A549 (cell line): ENCODE results near the gene ZNF697.

Experiments
- CBX2 ChIP-seq: fragments of 200-600 bp; sonication (generic); IDR thresholded peaks from 2 replicates; pipeline ENCODE4 v1.6.1; 2016; ENCODE audit warnings: low read depth, mild to moderate bottlenecking, borderline replicate concordance
- CHD2 ChIP-seq: fragments of 150-350 bp; IDR thresholded peaks from 2 replicates; pipeline ENCODE4 v1.6.1; 2014; ENCODE audit warnings: low read length; ENCODE audit not compliant: partially characterized antibody
- ELK1 ChIP-seq: fragments of 150-350 bp; IDR thresholded peaks from 2 replicates; pipeline ENCODE4 v1.6.1; 2014; ENCODE audit warnings: low read depth, mild to moderate bottlenecking, low read length
- EP300 ChIP-seq, 2 experiments: fragments of >200 bp; sonication (Bioruptor Twin); formaldehyde crosslinking; IDR thresholded peaks; 2 replicates in 1 of 2; 3 replicates in 1 of 2; pipeline ENCODE4 v1.6.1; 2016 to 2017
- JUN ChIP-seq, 2 experiments: fragments of >200 bp; sonication (Bioruptor Twin); formaldehyde crosslinking; IDR thresholded peaks; 2 replicates in 1 of 2; 3 replicates in 1 of 2; pipeline ENCODE4 v1.6.1; 2016 to 2017
- JUNB ChIP-seq: fragments of >200 bp; sonication (Bioruptor Twin); formaldehyde crosslinking; IDR thresholded peaks from 2 replicates; pipeline ENCODE4 v1.6.1; 2016
- NR3C1 ChIP-seq: fragments of >200 bp; sonication (Bioruptor Twin); formaldehyde crosslinking; IDR thresholded peaks from 3 replicates; pipeline ENCODE4 v1.6.1; 2017
- POLR2A ChIP-seq: IDR thresholded peaks from 2 replicates; pipeline ENCODE4 v1.6.1; 2012; ENCODE audit warnings: mild to moderate bottlenecking, low read length
- REST ChIP-seq: fragments of 200-600 bp; sonication (generic); IDR thresholded peaks from 2 replicates; pipeline ENCODE4 v1.6.1; 2016; ENCODE audit warnings: antibody characterized with exemption, mild to moderate bottlenecking, moderate library complexity
- TF ChIP-seq, protein P1 (sequence below): fragments of >200 bp; sonication (Bioruptor Twin); formaldehyde crosslinking; IDR thresholded peaks from 3 replicates; pipeline ENCODE4 v1.5.1; 2016

- TF ChIP-seq CHD2 (no peak), NR3C1 (no peak), POLR2A (no peak), CBX2 (no peak), ELK1 (no peak), JUNB (no peak), JUN (IDR thresholded peaks at IDR 0.05) (no peak), EP300 (IDR thresholded peaks at IDR 0.05) (no peak), REST (no peak)
- TF ChIP-seq, protein P1, sequence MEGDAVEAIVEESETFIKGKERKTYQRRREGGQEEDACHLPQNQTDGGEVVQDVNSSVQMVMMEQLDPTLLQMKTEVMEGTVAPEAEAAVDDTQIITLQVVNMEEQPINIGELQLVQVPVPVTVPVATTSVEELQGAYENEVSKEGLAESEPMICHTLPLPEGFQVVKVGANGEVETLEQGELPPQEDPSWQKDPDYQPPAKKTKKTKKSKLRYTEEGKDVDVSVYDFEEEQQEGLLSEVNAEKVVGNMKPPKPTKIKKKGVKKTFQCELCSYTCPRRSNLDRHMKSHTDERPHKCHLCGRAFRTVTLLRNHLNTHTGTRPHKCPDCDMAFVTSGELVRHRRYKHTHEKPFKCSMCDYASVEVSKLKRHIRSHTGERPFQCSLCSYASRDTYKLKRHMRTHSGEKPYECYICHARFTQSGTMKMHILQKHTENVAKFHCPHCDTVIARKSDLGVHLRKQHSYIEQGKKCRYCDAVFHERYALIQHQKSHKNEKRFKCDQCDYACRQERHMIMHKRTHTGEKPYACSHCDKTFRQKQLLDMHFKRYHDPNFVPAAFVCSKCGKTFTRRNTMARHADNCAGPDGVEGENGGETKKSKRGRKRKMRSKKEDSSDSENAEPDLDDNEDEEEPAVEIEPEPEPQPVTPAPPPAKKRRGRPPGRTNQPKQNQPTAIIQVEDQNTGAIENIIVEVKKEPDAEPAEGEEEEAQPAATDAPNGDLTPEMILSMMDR = no peak
Observed at GRCh38 chr1:119660253-119661083, 12.4 kb upstream of the ZNF697 start.
